Mesodermal cell (in vitro differentiated cells): ENCODE data around the gene NOLC1.
"Not testable (repeated sequence)": the region's sequence is repeated elsewhere in the genome, so short reads cannot be mapped to it uniquely, and the experiment has no call there.

Experiments used
- H3K27ac ChIP-seq: 2 replicates; pipeline ENCODE4 v1.7.0; 2013; ENCODE audit warnings: mild to moderate bottlenecking, low read depth, low read length, moderate library complexity; ENCODE audit not compliant: severe bottlenecking
- H3K36me3 ChIP-seq: 2 replicates; pipeline ENCODE4 v1.7.1; 2013; ENCODE audit warnings: mild to moderate bottlenecking, low read length, moderate library complexity; ENCODE audit not compliant: control insufficient read depth, insufficient read depth
- H3K4me1 ChIP-seq: one replicate; pipeline ENCODE4 v1.7.1; 2013; ENCODE audit warnings: mild to moderate bottlenecking, low read length; ENCODE audit not compliant: insufficient read depth, control insufficient read depth, poor library complexity, severe bottlenecking
- H3K4me3 ChIP-seq: 2 replicates; pipeline ENCODE4 v1.7.0; 2013; ENCODE audit warnings: low read length, control low read depth, mild to moderate bottlenecking; ENCODE audit not compliant: insufficient read depth, poor library complexity, severe bottlenecking; ENCODE audit errors: extremely low read depth
- H3K9me3 ChIP-seq: 2 replicates; pipeline ENCODE4 v1.7.1; 2013; ENCODE audit warnings: mild to moderate bottlenecking, low read length, moderate library complexity; ENCODE audit not compliant: control insufficient read depth
- WGBS, 2 experiments: methylation state at CpG; one replicate each; pipeline ENCODE4 v1.1.5; 2013; ENCODE audit warnings: missing lambda C conversion rate in 2 of 2; ENCODE audit not compliant: insufficient coverage in 2 of 2; 5-methylcytosine and 5-hydroxymethylcytosine counted together

The NOLC1 gene

GRCh38 chr10:102188298-102188940, 36.2 kb downstream of the NOLC1 start:
- no peak overlapping the region for H3K4me3 ChIP-seq
- no peaks in the 10 kb centered on the region for H3K36me3 ChIP-seq
- WGBS, 2 experiments: 59 to 71% methylated on average over 2 to 3 of the region's 3 CpGs
- no peaks in the 10 kb centered on the region for H3K4me1 ChIP-seq
- H3K27ac ChIP-seq: no peak overlapping the region
- peaks cover 31% of the 10 kb centered on the region for H3K9me3 ChIP-seq

DNA sequence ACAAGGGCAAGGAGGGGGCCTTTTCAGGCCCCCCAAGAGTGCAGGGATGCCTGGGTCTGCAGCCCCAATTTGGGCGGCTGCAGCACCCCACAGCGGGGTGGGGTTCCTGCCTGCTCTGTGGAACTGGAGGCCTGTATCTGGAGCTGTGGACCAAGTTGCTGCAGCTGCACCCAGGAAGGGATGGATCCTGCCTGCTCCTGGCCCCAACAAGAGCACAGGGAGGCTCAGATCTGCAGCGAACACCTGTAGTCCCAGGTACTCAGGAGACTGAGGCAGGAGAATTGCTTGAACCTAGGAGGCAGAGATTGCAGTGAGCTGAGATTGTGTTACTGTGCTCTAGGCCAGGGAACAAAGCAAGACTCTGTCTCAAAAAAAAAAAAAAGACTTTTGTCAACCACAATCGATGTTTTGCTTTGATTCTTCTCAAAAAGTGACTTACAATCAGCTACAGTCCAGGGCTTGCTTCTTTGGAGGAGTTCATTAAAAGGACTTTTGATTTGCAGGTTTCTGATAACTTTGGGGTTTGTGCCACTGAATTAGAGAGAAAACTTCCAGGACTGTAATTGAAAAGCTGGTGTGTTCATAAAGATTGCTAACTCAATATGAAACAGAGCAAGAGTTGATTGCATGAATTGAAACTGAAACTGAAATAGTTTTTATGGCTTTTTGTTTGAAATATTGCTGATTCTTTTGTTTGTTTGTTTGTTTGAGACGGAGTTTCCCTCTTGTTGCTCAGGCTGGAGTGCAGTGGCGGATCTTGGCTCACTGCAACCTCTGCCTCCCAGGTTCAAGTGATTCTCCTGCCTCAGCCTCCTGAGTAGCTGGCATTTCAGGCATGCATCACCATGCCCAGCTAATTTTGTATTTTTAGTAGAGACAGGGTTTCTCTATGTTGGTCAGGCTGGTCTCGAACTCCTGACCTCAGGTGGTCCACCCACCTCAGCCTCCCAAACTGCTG, 37.0 kb downstream of the NOLC1 start:
- H3K36me3 ChIP-seq, H3K4me3 ChIP-seq, H3K4me1 ChIP-seq, H3K27ac ChIP-seq: not testable (repeated sequence)
- 84 to 86% methylated on average over 4 to 5 of the region's 7 CpGs for WGBS, 2 experiments
- H3K9me3 ChIP-seq: peaks cover 31% of the 10 kb centered on the region

DNA sequence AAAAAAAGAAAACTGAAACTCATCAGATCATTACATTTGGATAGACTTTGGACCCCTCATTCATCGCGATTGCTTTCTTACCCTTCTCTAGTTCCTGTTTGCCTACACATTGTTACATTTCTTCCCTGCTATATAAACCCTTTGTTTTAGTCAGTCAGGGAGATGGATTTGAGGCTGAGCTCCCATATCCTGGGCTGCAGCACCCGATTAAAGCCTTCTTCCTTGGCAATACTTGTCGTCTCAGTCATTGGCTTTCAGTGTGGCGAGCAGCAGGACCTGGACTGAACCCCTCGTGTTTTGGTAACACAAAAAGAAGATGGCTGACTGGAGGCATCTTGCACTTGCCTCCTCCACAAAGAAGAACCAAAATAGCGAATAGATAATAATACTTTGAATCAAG, 39.8 kb downstream of the NOLC1 start:
- Histone ChIP-seq H3K27ac (no peak overlapping the region), H3K4me3 (no peak overlapping the region), H3K36me3 (no peaks in the 10 kb centered on the region), H3K9me3 (peaks cover 16% of the 10 kb centered on the region), H3K4me1 (no peaks in the 10 kb centered on the region)
- 79 to 80% methylated on average over 3 to 6 of the region's 7 CpGs for WGBS, 2 experiments

- Histone ChIP-seq H3K27ac (no peak overlapping the region), H3K36me3 (no peaks in the 10 kb centered on the region), H3K9me3 (peaks cover 16% of the 10 kb centered on the region), H3K4me1 (no peaks in the 10 kb centered on the region), H3K4me3 (no peak overlapping the region)
- 63 to 68% methylated on average over 3 to 4 of the region's 6 CpGs for WGBS, 2 experiments
Measured at GRCh38 chr10:102195296-102195870, 43.2 kb downstream of the NOLC1 start.

DNA sequence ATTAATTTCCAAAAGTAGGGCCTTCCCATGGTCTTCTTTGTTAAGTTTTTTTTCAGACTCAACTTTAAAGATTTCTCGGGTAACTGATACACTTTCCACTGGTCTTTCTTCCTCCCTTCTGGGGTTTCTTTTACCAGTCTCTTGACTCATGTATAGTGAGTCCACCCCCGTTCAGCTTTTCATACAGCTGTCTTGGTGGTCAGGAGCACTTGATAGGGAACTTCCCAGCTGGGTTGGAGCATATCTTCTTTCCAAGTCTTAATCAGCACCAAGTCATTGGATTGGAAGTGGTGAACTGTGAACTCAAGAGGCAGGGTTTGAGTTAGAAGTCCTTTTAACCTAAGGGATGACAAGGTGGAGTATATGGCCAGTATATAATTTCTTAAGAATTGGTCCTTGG, 44.7 kb downstream of the NOLC1 start:
- Histone ChIP-seq H3K4me3 (no peak overlapping the region), H3K27ac (no peak overlapping the region), H3K4me1 (no peaks in the 10 kb centered on the region), H3K36me3 (no peaks in the 10 kb centered on the region), H3K9me3 (peaks cover 8% of the 10 kb centered on the region)
- 88 to 100% methylated on average over 1 of the region's 2 CpGs for WGBS, 2 experiments

- 0 to 100% methylated on average over 1 of the region's 2 CpGs for WGBS, 2 experiments
Measured at GRCh38 chr10:102198027-102198426, 45.8 kb downstream of the NOLC1 start.

GRCh38 chr10:102200751-102201640, 48.8 kb downstream of the NOLC1 start:
- 94% methylated on average over 27 to 30 of the region's 34 CpGs for WGBS, 2 experiments
- Histone ChIP-seq H3K27ac (no peak overlapping the region), H3K9me3 (peaks cover 11% of the 10 kb centered on the region), H3K36me3 (no peaks in the 10 kb centered on the region), H3K4me3 (no peak overlapping the region), H3K4me1 (no peaks in the 10 kb centered on the region)

More at GRCh38 chr10:102198027-102198426, 45.8 kb downstream of the NOLC1 start:
- no peak overlapping the region for H3K27ac ChIP-seq
- no peaks in the 10 kb centered on the region for H3K36me3 ChIP-seq
- H3K4me1 ChIP-seq: no peaks in the 10 kb centered on the region
- H3K4me3 ChIP-seq: no peak overlapping the region
- H3K9me3 ChIP-seq: peaks cover 3% of the 10 kb centered on the region

- H3K4me3 ChIP-seq: no peak overlapping the region
- no peaks in the 10 kb centered on the region for H3K36me3 ChIP-seq
- peaks cover 11% of the 10 kb centered on the region for H3K9me3 ChIP-seq
- H3K4me1 ChIP-seq: no peaks in the 10 kb centered on the region
- 64 to 67% methylated on average over 1 of the region's 1 CpG for WGBS, 2 experiments
- no peak overlapping the region for H3K27ac ChIP-seq
Measured at GRCh38 chr10:102202386-102202785, 50.2 kb downstream of the NOLC1 start.

GRCh38 chr10:102208311-102209035, 56.3 kb downstream of the NOLC1 start:
- no peaks in the 10 kb centered on the region for H3K36me3 ChIP-seq
- WGBS, 2 experiments: 86 to 87% methylated on average over 3 of the region's 5 CpGs
- peaks cover 8% of the 10 kb centered on the region for H3K9me3 ChIP-seq
- H3K27ac ChIP-seq: no peak overlapping the region
- H3K4me1 ChIP-seq: no peaks in the 10 kb centered on the region
- H3K4me3 ChIP-seq: no peak overlapping the region
